ENCODE measurements around the gene LGR4.

LGR4 gene

GRCh38 chr11:27512238-27512637, 39.6 kb upstream of the LGR4 start:
- TF ChIP-seq CTCF (IDR thresholded peaks at IDR 0.05; ENCODE audit: insufficient read depth, low read depth, low read length, missing control alignments) = no peak
- no peak for DNase-seq (ENCODE audit: low read depth)
- H3K4me3 ChIP-seq (ENCODE audit: low read length) = no peak overlapping the region

- no peak for TF ChIP-seq CTCF (IDR thresholded peaks at IDR 0.05; ENCODE audit: insufficient read depth, low read depth, low read length, missing control alignments)
- H3K4me3 ChIP-seq (ENCODE audit: low read length) = no peak overlapping the region
- no peak for DNase-seq (ENCODE audit: low read depth)
Observed at GRCh38 chr11:27509908-27510307, 37.3 kb upstream of the LGR4 start.

- no peak for TF ChIP-seq CTCF (IDR thresholded peaks at IDR 0.05; ENCODE audit: insufficient read depth, low read depth, low read length, missing control alignments)
- no peak for DNase-seq (ENCODE audit: low read depth)
- peak overlapping the region; percentile 96 for H3K4me3 ChIP-seq (ENCODE audit: low read length)
Observed at GRCh38 chr11:27507557-27508322, 35.1 kb upstream of the LGR4 start.

GRCh38 chr11:27506200-27507182, 33.9 kb upstream of the LGR4 start, which contains the start of gene LIN7C:
LIN7C (minus strand) TSS chr11:27506769; CDS start chr11:27506752, 17 bp downstream.
- no peak for TF ChIP-seq CTCF (IDR thresholded peaks at IDR 0.05; ENCODE audit: insufficient read depth, low read depth, low read length, missing control alignments)
- peak; percentile 96 for DNase-seq (ENCODE audit: low read depth)
- peak within 1 kb of the TSS; percentile 96 for H3K4me3 ChIP-seq (ENCODE audit: low read length)

- peak overlapping the region; percentile 96 for H3K4me3 ChIP-seq (ENCODE audit: low read length)
- no peak for TF ChIP-seq CTCF (IDR thresholded peaks at IDR 0.05; ENCODE audit: insufficient read depth, low read depth, low read length, missing control alignments)
- no peak for DNase-seq (ENCODE audit: low read depth)
Observed at GRCh38 chr11:27505781-27506180, 33.2 kb upstream of the LGR4 start.

- H3K4me3 ChIP-seq (ENCODE audit: low read length) = no peak overlapping the region
- no peak for TF ChIP-seq CTCF (IDR thresholded peaks at IDR 0.05; ENCODE audit: insufficient read depth, low read depth, low read length, missing control alignments)
- DNase-seq (ENCODE audit: low read depth) = no peak
Observed at GRCh38 chr11:27504205-27504604, 31.6 kb upstream of the LGR4 start.

Data from epithelial cell of esophagus (primary cell).